IMR-90 (cell line): ENCODE measurements around the gene ANKUB1. TPM values are rescaled to one million over a fixed set of nuclear protein-coding genes. Genes with fewer than 3 reads are reported as not detected.

Experiments
- ATAC-seq: fragments of 200-7000 bp; cut with Tn5 transposase; 2 replicates; pipeline ENCODE4 v1.9.1; 2020; ENCODE audit warnings: low read depth, mild to moderate bottlenecking, moderate library complexity
- BruUV-seq: library from RNA; stranded (reverse); fragments of 400-500 nt; replicated peaks from 2 replicates; lab custom pipeline; 2021; lab: Mats Ljungman, UMichigan
- CTCF ChIA-PET: fragments of 300-600 bp; formaldehyde crosslinking; extraction: SDS; loops from one replicate; lab custom pipeline; 2021; ENCODE audit warnings: antibody characterized with exemption; lab: Yijun Ruan, JAX
- POLR2A ChIA-PET: fragments of 300-600 bp; sonication (Branson Sonifier 250); formaldehyde crosslinking; loops from one replicate; lab custom pipeline; 2022; ENCODE audit warnings: antibody characterized with exemption; ENCODE audit not compliant: unreplicated experiment; lab: Charles Lee
- DNase-seq: peaks from one replicate; pipeline ENCODE4 v3.0.0; 2013
- H2AFZ ChIP-seq: replicated peaks from 2 replicates; pipeline ENCODE3; 2013; ENCODE audit warnings: low read length, mild to moderate bottlenecking; ENCODE audit not compliant: poor library complexity
- H2AK5ac ChIP-seq: 2 replicates; pipeline ENCODE4 v1.6.1; 2013; ENCODE audit warnings: low read depth, low read length, inconsistent platforms
- H2AK9ac ChIP-seq: replicated peaks from 2 replicates; pipeline ENCODE3; 2013; ENCODE audit warnings: mild to moderate bottlenecking, low read depth, low read length, moderate library complexity; ENCODE audit not compliant: poor library complexity
- H2BK120ac ChIP-seq: 2 replicates; pipeline ENCODE4 v1.6.1; 2013; ENCODE audit warnings: low read depth, low read length, inconsistent platforms
- H2BK15ac ChIP-seq: 3 replicates; pipeline ENCODE4 v1.6.1; 2013; ENCODE audit warnings: low read depth, low read length, inconsistent platforms
- H2BK20ac ChIP-seq: 2 replicates; pipeline ENCODE4 v1.6.1; 2013; ENCODE audit warnings: low read depth, mild to moderate bottlenecking, inconsistent platforms, low read length, moderate library complexity
- H2BK5ac ChIP-seq: 2 replicates; pipeline ENCODE4 v1.6.1; 2013; ENCODE audit warnings: mild to moderate bottlenecking, low read depth, low read length, inconsistent platforms; ENCODE audit not compliant: poor library complexity, severe bottlenecking
- H3K14ac ChIP-seq: replicated peaks from 2 replicates; pipeline ENCODE4 v1.6.1; 2013; ENCODE audit warnings: low read depth, low read length, inconsistent platforms
- H3K18ac ChIP-seq: 2 replicates; pipeline ENCODE4 v1.6.1; 2013; ENCODE audit warnings: low read depth, low read length, control low read depth
- H3K23ac ChIP-seq: 2 replicates; pipeline ENCODE4 v1.6.1; 2013; ENCODE audit warnings: low read depth, low read length, inconsistent platforms
- H3K27ac ChIP-seq: 2 replicates; pipeline ENCODE4 v1.5.1; 2013; ENCODE audit warnings: mild to moderate bottlenecking, control low read depth, low read length; ENCODE audit not compliant: insufficient read depth
- H3K27me3 ChIP-seq: 2 replicates; pipeline ENCODE4 v1.6.1; 2013; ENCODE audit warnings: low read length; ENCODE audit not compliant: control insufficient read depth, insufficient read depth
- H3K36me3 ChIP-seq: 2 replicates; pipeline ENCODE4 v1.6.1; 2013; ENCODE audit warnings: low read length, mixed read lengths; ENCODE audit not compliant: control insufficient read depth, insufficient read depth
- H3K4ac ChIP-seq: 2 replicates; pipeline ENCODE4 v1.6.1; 2013; ENCODE audit warnings: low read depth, low read length, inconsistent platforms
- H3K4me1 ChIP-seq: 2 replicates; pipeline ENCODE4 v1.6.1; 2013; ENCODE audit warnings: low read length, mixed read lengths; ENCODE audit not compliant: control insufficient read depth, insufficient read depth
- H3K4me2 ChIP-seq: 2 replicates; pipeline ENCODE4 v1.6.1; 2013; ENCODE audit warnings: low read depth, mild to moderate bottlenecking, control low read depth, low read length, moderate library complexity
- H3K4me3 ChIP-seq: 2 replicates; pipeline ENCODE4 v1.5.1; 2013; ENCODE audit warnings: low read depth, mild to moderate bottlenecking, control low read depth, low read length, moderate library complexity; ENCODE audit not compliant: insufficient read depth
- H3K56ac ChIP-seq: 2 replicates; pipeline ENCODE4 v1.6.1; 2013; ENCODE audit warnings: low read length, inconsistent platforms; ENCODE audit not compliant: insufficient read depth; ENCODE audit errors: extremely low read depth
- H3K79me1 ChIP-seq, 2 experiments: 2 replicates each; pipeline ENCODE4 v1.6.1; 2013; ENCODE audit warnings: low read length in 2 of 2, inconsistent platforms in 1 of 2, low read depth in 1 of 2
- H3K9ac ChIP-seq: 2 replicates; pipeline ENCODE4 v1.6.1; 2013; ENCODE audit warnings: low read depth, low read length, control low read depth
- H3K9me1 ChIP-seq: 2 replicates; pipeline ENCODE4 v1.6.1; 2013; ENCODE audit warnings: low read length, inconsistent platforms; ENCODE audit not compliant: insufficient read depth
- H3K9me3 ChIP-seq: 2 replicates; pipeline ENCODE4 v1.6.1; 2013; ENCODE audit warnings: low read length; ENCODE audit not compliant: control insufficient read depth, insufficient read depth
- H4K20me1 ChIP-seq: 2 replicates; pipeline ENCODE4 v1.6.1; 2013; ENCODE audit warnings: low read length, inconsistent platforms; ENCODE audit not compliant: insufficient read depth
- H4K5ac ChIP-seq: 2 replicates; pipeline ENCODE4 v1.6.1; 2013; ENCODE audit warnings: mild to moderate bottlenecking, low read depth, low read length, control low read depth
- H4K8ac ChIP-seq, 2 experiments: 2 replicates each; pipeline ENCODE4 v1.6.1; 2013; ENCODE audit warnings: low read depth in 2 of 2, low read length in 2 of 2, control low read depth in 1 of 2, inconsistent platforms in 1 of 2
- H4K91ac ChIP-seq: 2 replicates; pipeline ENCODE4 v1.6.1; 2013; ENCODE audit warnings: low read depth, low read length, inconsistent platforms; ENCODE audit not compliant: insufficient read depth
- BHLHE40 ChIP-seq: fragments of 150-350 bp; IDR thresholded peaks from 2 replicates; pipeline ENCODE4 v1.6.1; 2016; ENCODE audit warnings: mild to moderate bottlenecking, low read depth, low read length
- CEBPB ChIP-seq: IDR thresholded peaks from 2 replicates; pipeline ENCODE4 v1.6.1; 2012; ENCODE audit warnings: low read depth, low read length, improper control_type of control experiment
- CHD1 ChIP-seq: IDR thresholded peaks from 2 replicates; pipeline ENCODE4 v1.6.1; 2012; ENCODE audit warnings: low read depth, low read length, improper control_type of control experiment
- CTCF ChIP-seq: conservative IDR thresholded peaks from 2 replicates; pipeline ENCODE4 v1.5.1; 2012; ENCODE audit warnings: mild to moderate bottlenecking, low read depth, low read length, improper control_type of control experiment
- ELK1 ChIP-seq: fragments of 150-350 bp; IDR thresholded peaks from 2 replicates; pipeline ENCODE4 v1.6.1; 2016; ENCODE audit warnings: low read depth, mild to moderate bottlenecking, low read length, moderate library complexity, borderline replicate concordance
- FOS ChIP-seq: fragments of 150-350 bp; IDR thresholded peaks from 2 replicates; pipeline ENCODE4 v1.6.1; 2016; ENCODE audit warnings: low read depth, low read length
- MAFK ChIP-seq: IDR thresholded peaks from 2 replicates; pipeline ENCODE4 v1.6.1; 2012; ENCODE audit warnings: low read depth, low read length, improper control_type of control experiment
- MXI1 ChIP-seq: IDR thresholded peaks from 2 replicates; pipeline ENCODE4 v1.6.1; 2012; ENCODE audit warnings: low read depth, mild to moderate bottlenecking, low read length, moderate library complexity, borderline replicate concordance
- NFE2L2 ChIP-seq: fragments of 150-350 bp; IDR thresholded peaks from 2 replicates; pipeline ENCODE4 v1.6.1; 2016; ENCODE audit warnings: low read depth, mild to moderate bottlenecking, low read length
- POLR2A ChIP-seq: IDR thresholded peaks from 2 replicates; pipeline ENCODE4 v1.6.1; 2012; ENCODE audit warnings: mild to moderate bottlenecking, low read depth, low read length
- RAD21 ChIP-seq: IDR thresholded peaks from 2 replicates; pipeline ENCODE4 v1.6.1; 2012; ENCODE audit warnings: low read length, improper control_type of control experiment
- RCOR1 ChIP-seq: IDR thresholded peaks from 2 replicates; pipeline ENCODE4 v1.6.1; 2012; ENCODE audit warnings: mild to moderate bottlenecking, low read length, improper control_type of control experiment; ENCODE audit not compliant: insufficient replicate concordance
- RFX5 ChIP-seq: IDR thresholded peaks from 2 replicates; pipeline ENCODE4 v1.8.0; 2012; ENCODE audit warnings: low read depth, mild to moderate bottlenecking, low read length, moderate library complexity
- SMC3 ChIP-seq: fragments of 150-350 bp; IDR thresholded peaks from 2 replicates; pipeline ENCODE4 v1.6.1; 2016; ENCODE audit warnings: low read depth, mild to moderate bottlenecking, antibody characterized with exemption, low read length, moderate library complexity
- USF2 ChIP-seq: fragments of 150-350 bp; IDR thresholded peaks from 2 replicates; pipeline ENCODE4 v1.6.1; 2017; ENCODE audit warnings: mild to moderate bottlenecking, antibody characterized with exemption, low read length, low read depth
- WGBS, 2 experiments: methylation state at CpG; one replicate each; pipeline versions ENCODE4 v1.1.5 to v1.1.7; 2013; ENCODE audit warnings: missing lambda C conversion rate in 2 of 2; ENCODE audit not compliant: insufficient read length in 1 of 2; ENCODE audit errors: extremely low coverage in 2 of 2; 5-methylcytosine and 5-hydroxymethylcytosine counted together
- dilution Hi-C: fragments of 300-500 bp; cut with HindIII; formaldehyde crosslinking; loops from one replicate; pipeline ENCODE4 v1.14.3; 2018; ENCODE audit warnings: low sequenced_read_pairs; ENCODE audit not compliant: unreplicated experiment
- in situ Hi-C: fragments of 300-500 bp; cut with MboI; formaldehyde crosslinking; loops from 3 replicates; pipeline ENCODE4 v1.14.3; 2019; ENCODE audit warnings: low sequenced_read_pairs, inconsistent platforms, mixed read lengths
- intact Hi-C: fragments of 100-400 bp; cut with micrococcal nuclease; formaldehyde crosslinking; loops from 2 replicates; pipeline ENCODE4 v1.10.0; 2022
- polyA plus RNA-seq, 3 experiments: library from polyadenylated mRNA; depleted of rRNA; stranded (reverse); fragments of >200 nt; gene quantifications; 2 replicates each; pipeline ENCODE4 v1.2.3, GENCODE V29; 2012; ENCODE audit warnings: low replicate concordance in 1 of 3
- total RNA-seq: library from RNA; depleted of rRNA; stranded (reverse); fragments of >200 nt; gene quantifications from 2 replicates; pipeline ENCODE4 v1.2.3, GENCODE V29; 2012

ANKUB1 gene
- total and polyA plus RNA-seq, 2 of the 4 experiments (the other 2 are of a cell fraction): not detected

GRCh38 chr3:149784064-149784704, 8.2 kb downstream of the ANKUB1 start:
- Histone ChIP-seq H3K36me3 (no peaks in the 10 kb centered on the region), H3K9me1 (peaks cover 10% of the 10 kb centered on the region), H2BK15ac (peak overlapping the region; percentile 91), H3K4me2 (no peak overlapping the region), H3K14ac (peak overlapping the region; percentile 97), H2BK20ac (peak overlapping the region; percentile 100), H3K9ac (no peak overlapping the region), H3K27me3 (no peaks in the 10 kb centered on the region), H2AK5ac (peak overlapping the region; percentile 97), H3K4me1 (peaks cover 4% of the 10 kb centered on the region), H4K8ac (peak overlapping the region; percentile 80 to 93), H3K4ac (peak overlapping the region; percentile 99), H3K9me3 (no peaks in the 10 kb centered on the region), H4K5ac (peak overlapping the region; percentile 15), H2AFZ (peak overlapping the region; percentile 84), H4K91ac (peak overlapping the region; percentile 93), H2BK5ac (peak overlapping the region; percentile 96), H3K23ac (peak overlapping the region; percentile 96), H2BK120ac (peak overlapping the region; percentile 99), H3K18ac (peak overlapping the region; percentile 39), H3K79me1 (peaks cover 0 to 3% of the 10 kb centered on the region in 2 experiments; a peak in 1 of 4 replicates), H3K56ac (peak overlapping the region; percentile 57; the same call in 1 of the 2 replicates), H3K4me3 (no peak overlapping the region), H2AK9ac (peak overlapping the region; percentile 93), H3K27ac (peak overlapping the region; percentile 62), H4K20me1 (no peaks in the 10 kb centered on the region)
- DNase-seq (peak; percentile 34), ATAC-seq (peak; percentile 81)
- intact Hi-C loops: no loop called here
- WGBS, 2 experiments: no CpG with 5 or more reads among the region's 5 CpGs
- dilution Hi-C loops: no loop called here
- ChIA-PET POLR2A (interaction anchor here (0.5 kb wide), 1 partner anchor 512 kb away, joined by 7 read pairs; no protein-coding TSS in a partner anchor), CTCF (interaction anchor here (0.6 to 1.0 kb wide), 4 partner anchors 13 to 281 kb away, joined by 3 to 4 read pairs (median 3); no protein-coding TSS in a partner anchor)
- BruUV-seq: no TSS peak
- in situ Hi-C loops: no loop called here
- no peak for TF ChIP-seq ELK1
- TF ChIP-seq RCOR1: no peak
- no peak for TF ChIP-seq CHD1
- TF ChIP-seq CEBPB: no peak
- TF ChIP-seq CTCF: no peak
- TF ChIP-seq RFX5: no peak
- no peak for TF ChIP-seq FOS
- TF ChIP-seq RAD21: no peak
- TF ChIP-seq NFE2L2: no peak
- TF ChIP-seq POLR2A: no peak
- no peak for TF ChIP-seq SMC3
- TF ChIP-seq BHLHE40: no peak
- TF ChIP-seq MAFK: no peak
- TF ChIP-seq USF2: no peak
- no peak for TF ChIP-seq MXI1
